Measurements from ENCODE around the gene MVP.
"Not testable (repeated sequence)": the region's sequence is repeated elsewhere in the genome, so short reads cannot be mapped to it uniquely, and the experiment has no call there.

Gene MVP

GRCh38 chr16:29815793-29816693 is 4.2 kb upstream of the MVP start, which contains the start of gene PAGR1:
PAGR1 (plus strand) TSS chr16:29816152; CDS start chr16:29816526, 374 bp downstream.
- DNase-seq = peak; percentile 98 to 100

DNA sequence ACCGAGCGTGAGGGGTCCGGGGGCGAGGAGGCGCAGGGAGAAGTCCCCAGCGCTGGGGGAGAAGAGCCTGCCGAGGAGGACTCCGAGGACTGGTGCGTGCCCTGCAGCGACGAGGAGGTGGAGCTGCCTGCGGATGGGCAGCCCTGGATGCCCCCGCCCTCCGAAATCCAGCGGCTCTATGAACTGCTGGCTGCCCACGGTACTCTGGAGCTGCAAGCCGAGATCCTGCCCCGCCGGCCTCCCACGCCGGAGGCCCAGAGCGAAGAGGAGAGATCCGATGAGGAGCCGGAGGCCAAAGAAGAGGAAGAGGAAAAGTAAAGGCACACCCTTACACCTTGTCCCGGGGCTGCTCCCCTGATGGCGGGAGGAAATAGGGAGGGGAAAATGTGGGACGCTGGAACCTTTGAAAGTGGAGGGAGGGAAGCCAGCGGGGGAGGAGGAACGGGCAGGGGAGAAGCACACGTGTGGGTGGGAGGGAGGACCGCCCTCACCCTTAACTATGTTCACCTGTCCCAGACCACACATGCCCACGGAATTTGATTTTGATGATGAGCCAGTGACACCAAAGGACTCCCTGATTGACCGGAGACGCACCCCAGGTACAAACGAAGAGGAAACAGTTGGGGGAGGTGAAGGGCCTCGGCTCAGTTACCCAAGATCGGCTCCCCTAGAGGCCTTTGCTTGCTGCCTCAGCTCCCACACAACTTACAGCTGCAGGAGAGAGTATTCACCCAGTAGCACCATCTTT is 3.4 kb upstream of the MVP start:
- peak; percentile 71 to 76 for DNase-seq

- DNase-seq = no peak
Observed at GRCh38 chr16:29818082-29818481, 2.2 kb upstream of the MVP start.

GRCh38 chr16:29819506-29819905 is 756 bp upstream of the MVP start:
- peak; percentile 35 to 53 for DNase-seq

DNA sequence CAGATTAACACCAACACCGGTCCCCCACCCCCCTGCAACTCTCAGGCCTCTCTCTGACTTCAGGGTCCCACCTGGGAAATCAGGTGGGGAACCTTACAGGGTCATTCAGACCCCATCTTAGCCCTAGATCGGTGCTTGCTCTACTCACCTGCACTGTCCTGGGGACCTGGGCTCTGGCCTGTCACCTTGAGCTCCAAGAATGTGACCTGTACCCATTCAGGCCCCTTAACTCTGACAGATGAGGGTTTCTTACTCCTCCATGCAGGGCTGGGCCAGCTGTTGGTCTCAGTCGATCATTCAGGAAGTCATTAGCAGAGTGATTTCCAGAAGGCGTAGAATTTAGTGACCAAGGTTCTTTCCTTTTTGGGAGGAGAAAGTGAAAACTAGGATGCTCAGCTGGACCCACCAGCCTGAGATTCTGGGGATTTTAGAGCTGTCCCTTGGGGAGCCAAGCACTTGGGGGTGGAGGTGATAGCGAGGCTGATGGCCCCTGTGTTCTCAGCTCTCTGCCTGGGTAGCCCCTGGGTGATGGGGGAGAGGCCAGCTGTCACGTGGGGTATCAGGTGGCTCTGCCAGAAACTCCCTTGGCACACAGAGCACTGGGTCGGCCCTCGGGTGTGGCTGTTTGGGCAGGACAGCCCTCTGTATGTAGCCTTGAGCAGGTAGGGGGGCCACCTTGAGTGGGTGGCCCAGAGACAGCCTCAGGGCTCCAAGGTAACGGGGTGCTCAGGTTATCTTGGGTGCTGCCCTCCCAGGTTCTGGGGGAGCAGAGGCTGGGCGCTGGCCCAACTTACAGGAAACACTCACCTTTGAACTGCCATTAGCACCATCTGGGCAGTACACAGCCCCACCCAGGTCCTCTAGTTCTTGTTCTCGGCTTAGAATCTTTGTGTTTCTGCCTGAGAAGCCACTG is 724 bp downstream of the MVP start:
- peak; percentile 50 to 61 for DNase-seq

GRCh38 chr16:29821643-29822115 is 1.4 kb downstream of the MVP start:
- peak; percentile 58 to 82 for DNase-seq

GRCh38 chr16:29824589-29825144 is 4.4 kb downstream of the MVP start:
- DNase-seq = no peak

- DNase-seq = peak; percentile 99
Observed at GRCh38 chr16:29825145-29826044, 5.1 kb downstream of the MVP start.

DNA sequence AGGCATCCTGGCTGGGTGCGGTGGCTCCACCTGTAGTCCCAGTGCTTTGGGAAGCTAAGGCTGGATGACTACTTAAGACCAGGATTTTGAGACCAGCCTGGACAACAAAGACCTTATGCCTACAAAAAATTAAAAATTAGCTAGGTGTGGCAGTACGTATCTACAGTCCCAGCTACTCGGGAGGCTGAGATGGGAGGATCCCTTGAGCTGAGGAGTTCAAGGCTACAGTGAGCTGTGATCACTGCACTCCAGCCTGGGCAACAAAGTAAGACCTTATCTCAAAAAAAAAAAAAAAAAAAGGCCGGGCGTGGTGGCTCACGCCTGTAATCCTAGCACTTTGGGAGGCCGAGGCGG is 6.1 kb downstream of the MVP start:
- no peak for DNase-seq

GRCh38 chr16:29830774-29831173 is 10.5 kb downstream of the MVP start:
- no peak for DNase-seq

- DNase-seq = no peak
Observed at GRCh38 chr16:29831490-29831889, 11.2 kb downstream of the MVP start.

DNA sequence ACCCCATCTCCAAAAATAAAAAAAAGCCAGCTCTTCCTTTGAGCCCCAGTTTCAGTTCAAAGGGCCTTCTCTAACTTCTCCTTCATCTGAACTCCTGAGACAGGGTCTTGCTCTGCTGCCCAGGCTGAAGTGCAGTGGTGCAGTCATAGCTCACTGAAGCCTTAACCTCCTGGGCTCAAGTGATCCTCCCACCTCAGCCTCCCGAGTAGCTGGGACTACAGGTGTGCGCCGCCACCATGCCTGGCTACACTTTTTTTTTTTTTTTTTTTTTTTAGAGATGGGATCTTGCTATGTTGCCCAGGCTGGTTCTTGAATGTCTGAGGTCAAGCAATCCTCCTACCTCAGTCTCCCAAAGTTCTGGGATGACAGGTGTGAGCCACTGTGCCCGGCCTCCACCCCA is 13.0 kb downstream of the MVP start:
- DNase-seq = not testable (repeated sequence)

- no peak for DNase-seq
Observed at GRCh38 chr16:29834079-29834478, 13.8 kb downstream of the MVP start.

DNA sequence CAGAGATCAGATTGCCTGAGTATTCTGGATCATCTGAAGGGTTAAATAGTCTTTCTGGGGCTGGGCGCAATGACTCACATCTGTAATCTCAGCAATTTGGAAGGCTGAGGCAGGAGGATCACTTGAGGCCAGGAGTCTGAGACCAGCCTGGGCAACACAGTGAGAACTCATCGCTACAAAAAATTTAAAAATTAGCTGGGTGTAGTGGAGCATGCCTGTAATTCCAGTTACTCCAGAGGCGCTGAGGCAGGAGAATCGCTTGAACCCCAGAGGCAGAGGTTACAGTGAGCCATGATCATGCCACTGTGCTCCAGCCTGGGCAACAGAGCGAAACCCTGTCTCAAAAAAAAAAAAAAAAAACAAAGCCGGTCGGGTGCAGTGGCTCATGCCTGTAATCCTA is 15.7 kb downstream of the MVP start:
- DNase-seq = no peak

GRCh38 chr16:29836623-29837022 is 16.4 kb downstream of the MVP start:
- DNase-seq = no peak

GRCh38 chr16:29837841-29838240 is 17.6 kb downstream of the MVP start:
- no peak for DNase-seq

DNA sequence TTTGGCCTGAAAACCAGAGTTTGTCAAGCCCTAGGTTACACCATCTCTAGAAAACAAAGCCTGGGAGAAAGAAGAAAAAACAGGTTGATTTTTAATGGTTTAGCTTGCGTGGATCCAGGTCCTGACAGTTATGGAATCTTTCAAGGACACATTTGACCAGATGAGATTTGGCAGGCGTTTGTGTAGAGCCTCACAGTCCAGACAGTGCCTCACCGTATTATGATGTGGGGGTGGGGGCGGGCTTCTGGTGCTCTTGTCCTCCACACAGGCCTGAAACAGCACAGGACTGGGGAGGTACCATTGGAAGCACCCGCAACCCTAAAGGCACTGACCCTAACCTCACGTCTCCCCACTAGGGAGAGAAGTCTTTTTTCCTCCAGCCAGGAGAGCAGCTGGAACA is 19.6 kb downstream of the MVP start:
- no peak for DNase-seq

- no peak for DNase-seq
Observed at GRCh38 chr16:29840240-29840639, 20.0 kb downstream of the MVP start.

GRCh38 chr16:29841631-29842030 is 21.4 kb downstream of the MVP start:
- no peak for DNase-seq

DNA sequence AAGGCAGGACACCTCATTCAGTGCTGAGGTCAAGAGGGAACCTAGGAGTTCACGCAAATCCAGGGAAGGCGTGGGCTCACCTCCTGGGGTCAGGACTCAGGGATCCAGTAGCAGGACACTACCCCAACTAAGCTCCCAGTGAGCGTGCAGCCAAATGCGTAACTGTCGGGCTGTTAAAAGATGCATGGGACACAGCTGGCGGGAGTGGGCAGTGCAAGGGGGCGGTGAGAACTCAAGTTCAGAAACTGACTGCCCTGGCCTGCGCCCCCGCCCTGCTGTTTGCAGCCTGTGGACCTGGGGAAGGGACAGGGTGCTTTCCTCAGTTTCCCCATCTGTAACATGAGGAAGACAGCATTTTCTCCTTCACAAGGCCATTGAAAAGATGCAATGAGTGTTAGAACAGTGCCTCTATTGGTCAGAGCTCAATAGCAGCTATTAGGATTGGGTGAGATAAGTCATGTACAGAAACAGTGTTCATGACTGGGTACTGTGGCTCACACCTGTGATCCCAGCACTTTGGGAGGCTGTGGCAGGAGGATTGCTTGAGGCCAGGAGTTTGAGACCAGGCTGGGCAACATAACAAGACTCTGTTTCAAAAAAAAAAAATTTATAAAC is 22.6 kb downstream of the MVP start:
- no peak for DNase-seq

DNA sequence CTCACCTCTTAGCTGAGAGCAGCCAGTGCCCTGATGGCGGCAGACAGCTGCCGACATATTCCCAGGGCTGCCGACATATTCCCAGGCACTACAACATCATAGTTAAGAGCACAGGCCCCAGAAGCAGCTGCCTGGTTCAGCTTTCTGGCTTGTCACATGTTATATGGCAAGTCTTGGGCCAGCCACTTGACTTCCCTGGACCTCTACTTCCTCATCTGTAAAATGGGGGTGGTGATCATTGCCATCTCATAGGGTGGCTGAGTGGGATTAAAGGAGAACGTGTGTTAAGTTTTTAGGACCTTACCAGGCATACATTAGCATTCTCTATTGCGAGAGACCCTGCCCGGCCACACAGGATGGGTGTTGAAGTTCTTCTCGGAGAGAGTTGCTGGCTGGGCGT is 23.7 kb downstream of the MVP start:
- DNase-seq = no peak
